Activated CD8-positive, alpha-beta memory T cell treated with anti-CD3 and anti-CD28 coated beads for 48 hours (primary cell): Measurements from ENCODE around the gene SDS.

Source experiments
- DNase-seq, 3 experiments: peaks; one replicate each; pipeline ENCODE4 v3.0.0-alpha.2; 2020; ENCODE audit warnings: low read depth in 2 of 3, low spot score in 2 of 3

SDS gene

GRCh38 chr12:113425960-113426453 is 22.3 kb upstream of the SDS start:
- DNase-seq: no peak

- peak; percentile 16 to 42 (median 23) for DNase-seq
Measured at GRCh38 chr12:113424915-113425823, 21.5 kb upstream of the SDS start.

- DNase-seq: no peak
Measured at GRCh38 chr12:113424456-113424855, 20.8 kb upstream of the SDS start.

- DNase-seq: no peak
Measured at GRCh38 chr12:113422886-113423669, 19.4 kb upstream of the SDS start.

GRCh38 chr12:113422030-113422885 is 18.6 kb upstream of the SDS start, which contains the start of gene SDSL:
SDSL (plus strand) TSS chr12:113422380; CDS start chr12:113427983, 5,603 bp downstream.
- peak in 1 of 3 experiments; percentile 7 for DNase-seq

- DNase-seq: no peak
Measured at GRCh38 chr12:113420996-113421595, 17.4 kb upstream of the SDS start.

GRCh38 chr12:113418213-113418879 is 14.7 kb upstream of the SDS start:
- no peak for DNase-seq

GRCh38 chr12:113416091-113416754 is 12.5 kb upstream of the SDS start:
- no peak for DNase-seq

- DNase-seq: no peak
Measured at GRCh38 chr12:113414519-113415038, 10.9 kb upstream of the SDS start.

GRCh38 chr12:113413488-113413939 is 9.8 kb upstream of the SDS start:
- DNase-seq: no peak

- no peak for DNase-seq
Measured at GRCh38 chr12:113409462-113410124, 5.9 kb upstream of the SDS start.

- no peak for DNase-seq
Measured at GRCh38 chr12:113408756-113409298, 5.1 kb upstream of the SDS start.

GRCh38 chr12:113407931-113408600 is 4.4 kb upstream of the SDS start:
- DNase-seq: no peak

GRCh38 chr12:113405694-113406093 is 2.0 kb upstream of the SDS start:
- no peak for DNase-seq

- no peak for DNase-seq
Measured at GRCh38 chr12:113402586-113403260, 964 bp downstream of the SDS start.

- no peak for DNase-seq
Measured at GRCh38 chr12:113401066-113402000, 2.4 kb downstream of the SDS start.
